PC-3 (cell line): ENCODE measurements around the gene C3orf52.

Experiments used
- EZH2 ChIP-seq: fragments of 300-600 bp; sonication (generic); IDR thresholded peaks from one replicate; pipeline ENCODE4 v1.6.1; 2017; ENCODE audit warnings: antibody characterized with exemption, mild to moderate bottlenecking, low read length; ENCODE audit not compliant: unreplicated experiment
- EZH2phosphoT487 ChIP-seq: fragments of 300-600 bp; sonication (generic); IDR thresholded peaks from 2 replicates; pipeline ENCODE4 v1.6.1; 2018; ENCODE audit warnings: mild to moderate bottlenecking, antibody characterized with exemption, low read length, borderline replicate concordance
- TF ChIP-seq, protein P1 (sequence below): fragments of 300-600 bp; sonication (generic); conservative IDR thresholded peaks from 2 replicates; pipeline ENCODE4 v1.5.1; 2017; ENCODE audit warnings: antibody characterized with exemption, low read depth, mild to moderate bottlenecking, low read length

DNA sequence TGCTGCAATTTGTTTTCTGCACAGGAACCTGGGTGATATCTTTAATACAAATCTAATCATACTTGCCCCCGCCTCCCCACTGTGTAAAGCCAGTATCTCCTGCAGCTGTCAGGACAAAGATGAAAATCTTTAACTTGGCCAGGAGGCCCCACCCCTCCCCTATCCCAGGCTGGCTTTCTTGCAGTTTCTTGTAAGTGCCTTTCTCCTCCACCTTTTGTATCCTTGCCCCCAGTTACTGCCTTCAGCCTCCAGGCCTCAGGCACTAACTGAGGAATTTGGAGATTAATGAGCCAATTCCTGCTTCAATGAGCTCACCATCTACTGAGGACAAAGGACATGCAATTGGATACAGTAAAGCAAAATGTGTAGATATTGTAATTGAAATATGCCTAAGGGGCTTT is 40.3 kb downstream of the C3orf52 start:
- TF ChIP-seq EZH2phosphoT487 = no peak
- TF ChIP-seq, protein P1, sequence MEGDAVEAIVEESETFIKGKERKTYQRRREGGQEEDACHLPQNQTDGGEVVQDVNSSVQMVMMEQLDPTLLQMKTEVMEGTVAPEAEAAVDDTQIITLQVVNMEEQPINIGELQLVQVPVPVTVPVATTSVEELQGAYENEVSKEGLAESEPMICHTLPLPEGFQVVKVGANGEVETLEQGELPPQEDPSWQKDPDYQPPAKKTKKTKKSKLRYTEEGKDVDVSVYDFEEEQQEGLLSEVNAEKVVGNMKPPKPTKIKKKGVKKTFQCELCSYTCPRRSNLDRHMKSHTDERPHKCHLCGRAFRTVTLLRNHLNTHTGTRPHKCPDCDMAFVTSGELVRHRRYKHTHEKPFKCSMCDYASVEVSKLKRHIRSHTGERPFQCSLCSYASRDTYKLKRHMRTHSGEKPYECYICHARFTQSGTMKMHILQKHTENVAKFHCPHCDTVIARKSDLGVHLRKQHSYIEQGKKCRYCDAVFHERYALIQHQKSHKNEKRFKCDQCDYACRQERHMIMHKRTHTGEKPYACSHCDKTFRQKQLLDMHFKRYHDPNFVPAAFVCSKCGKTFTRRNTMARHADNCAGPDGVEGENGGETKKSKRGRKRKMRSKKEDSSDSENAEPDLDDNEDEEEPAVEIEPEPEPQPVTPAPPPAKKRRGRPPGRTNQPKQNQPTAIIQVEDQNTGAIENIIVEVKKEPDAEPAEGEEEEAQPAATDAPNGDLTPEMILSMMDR = no peak
- TF ChIP-seq EZH2 = no peak
